Nephron (organoid): ENCODE results near the gene FRMD6.
A peak's percentile ranks its signal among the peaks of the same experiment; 100 is the strongest.

ENCODE experiments used
- H3K27ac Mint-ChIP-seq, 3 experiments: 2 replicates each; pipeline ENCODE4 v1.8.0; 2020; ENCODE audit warnings: mixed read lengths in 3 of 3, mild to moderate bottlenecking in 2 of 3, moderate library complexity in 1 of 3
- H3K27me3 Mint-ChIP-seq: 2 replicates; pipeline ENCODE4 v1.8.0; 2021; ENCODE audit warnings: low read depth, mild to moderate bottlenecking, moderate library complexity, mixed read lengths
- H3K36me3 Mint-ChIP-seq: 2 replicates; pipeline ENCODE4 v1.8.0; 2020; ENCODE audit warnings: low read depth, mixed read lengths
- H3K4me1 Mint-ChIP-seq: 2 replicates; pipeline ENCODE4 v1.8.0; 2020; ENCODE audit warnings: mixed read lengths
- H3K4me3 Mint-ChIP-seq, 3 experiments: 2 replicates each; pipeline ENCODE4 v1.8.0; 2020; ENCODE audit warnings: mild to moderate bottlenecking in 3 of 3, mixed read lengths in 3 of 3, moderate library complexity in 2 of 3
- H3K9me3 Mint-ChIP-seq: 2 replicates; pipeline ENCODE4 v1.8.0; 2020; ENCODE audit warnings: mixed read lengths
- TF ChIP-seq, protein P1 (sequence below), 3 experiments: fragments of 200-600 bp; sonication (generic); IDR thresholded peaks; one replicate each; pipeline ENCODE4 v1.5.0; 2021; ENCODE audit warnings: antibody characterized with exemption in 3 of 3; ENCODE audit not compliant: unreplicated experiment in 3 of 3

FRMD6 gene

DNA sequence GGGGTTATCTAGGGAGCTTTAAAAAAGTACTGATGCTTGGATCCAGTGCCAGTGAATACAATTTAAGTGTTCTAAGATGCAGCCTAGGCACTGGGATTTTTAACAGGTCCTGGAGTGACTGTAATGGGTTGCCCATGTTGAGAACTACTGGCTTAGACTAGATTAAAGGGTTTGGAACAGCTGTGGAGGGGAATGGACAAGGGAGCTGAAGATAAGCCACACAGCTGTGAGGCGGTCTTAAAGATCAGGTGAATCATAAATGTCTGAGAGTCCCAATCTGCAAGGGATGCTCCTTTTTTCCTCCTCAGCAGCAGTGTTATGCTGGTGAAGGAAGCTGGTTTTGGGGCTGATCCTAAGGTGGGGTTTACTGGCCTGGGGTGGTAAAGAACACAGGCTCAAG is 35.5 kb upstream of the FRMD6 start:
- H3K4me3 Mint-ChIP-seq: no peak overlapping the region
- TF ChIP-seq, protein P1, sequence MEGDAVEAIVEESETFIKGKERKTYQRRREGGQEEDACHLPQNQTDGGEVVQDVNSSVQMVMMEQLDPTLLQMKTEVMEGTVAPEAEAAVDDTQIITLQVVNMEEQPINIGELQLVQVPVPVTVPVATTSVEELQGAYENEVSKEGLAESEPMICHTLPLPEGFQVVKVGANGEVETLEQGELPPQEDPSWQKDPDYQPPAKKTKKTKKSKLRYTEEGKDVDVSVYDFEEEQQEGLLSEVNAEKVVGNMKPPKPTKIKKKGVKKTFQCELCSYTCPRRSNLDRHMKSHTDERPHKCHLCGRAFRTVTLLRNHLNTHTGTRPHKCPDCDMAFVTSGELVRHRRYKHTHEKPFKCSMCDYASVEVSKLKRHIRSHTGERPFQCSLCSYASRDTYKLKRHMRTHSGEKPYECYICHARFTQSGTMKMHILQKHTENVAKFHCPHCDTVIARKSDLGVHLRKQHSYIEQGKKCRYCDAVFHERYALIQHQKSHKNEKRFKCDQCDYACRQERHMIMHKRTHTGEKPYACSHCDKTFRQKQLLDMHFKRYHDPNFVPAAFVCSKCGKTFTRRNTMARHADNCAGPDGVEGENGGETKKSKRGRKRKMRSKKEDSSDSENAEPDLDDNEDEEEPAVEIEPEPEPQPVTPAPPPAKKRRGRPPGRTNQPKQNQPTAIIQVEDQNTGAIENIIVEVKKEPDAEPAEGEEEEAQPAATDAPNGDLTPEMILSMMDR (IDR thresholded peaks at IDR 0.05; ENCODE audit: unreplicated experiment in 3 of 3): no peak
- peak overlapping the region in 1 of 3 experiments; percentile 43 for H3K27ac Mint-ChIP-seq
- no peaks in the 10 kb centered on the region for H3K27me3 Mint-ChIP-seq
- no peaks in the 10 kb centered on the region for H3K9me3 Mint-ChIP-seq
- H3K36me3 Mint-ChIP-seq: no peaks in the 10 kb centered on the region
- peaks cover 48% of the 10 kb centered on the region for H3K4me1 Mint-ChIP-seq

DNA sequence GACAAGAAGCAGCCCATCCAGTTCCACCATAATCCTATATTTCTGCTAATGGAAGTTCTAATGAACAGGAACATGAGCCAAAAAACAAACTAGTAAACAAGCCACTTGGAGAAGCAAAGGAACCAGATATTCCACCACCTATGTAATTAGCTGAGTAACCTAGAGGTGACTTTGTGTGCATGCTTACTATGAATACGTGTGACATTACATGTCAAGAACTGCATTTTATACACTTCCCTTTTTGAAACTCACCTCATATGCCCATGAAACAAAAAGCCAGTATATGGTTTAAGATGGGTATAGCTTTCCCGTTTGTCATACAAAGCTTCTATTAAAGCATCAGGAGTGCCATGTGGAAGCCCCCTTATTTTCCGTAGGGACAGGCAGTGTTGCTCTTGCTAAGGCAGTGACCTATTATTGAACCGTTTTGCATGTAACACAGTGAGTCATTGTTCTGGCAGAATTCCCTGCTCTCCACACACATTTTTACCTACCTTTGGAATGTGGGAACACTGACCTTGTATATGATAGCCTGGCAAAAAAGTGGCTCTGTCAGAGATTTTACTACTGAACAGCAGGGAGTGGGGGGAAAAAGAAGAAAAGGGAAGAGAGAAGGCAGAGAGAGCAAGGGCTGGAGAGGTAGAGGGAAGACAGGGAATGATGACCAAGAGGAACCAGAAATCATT is 34.8 kb upstream of the FRMD6 start:
- TF ChIP-seq, protein P1 (IDR thresholded peaks at IDR 0.05; ENCODE audit: unreplicated experiment in 3 of 3): no peak
- Mint-ChIP-seq H3K4me1 (peaks cover 48% of the 10 kb centered on the region), H3K27ac (peak overlapping the region in 2 of 3 experiments; percentile 30 to 66), H3K4me3 (no peak overlapping the region), H3K36me3 (no peaks in the 10 kb centered on the region), H3K27me3 (no peaks in the 10 kb centered on the region), H3K9me3 (no peaks in the 10 kb centered on the region)

DNA sequence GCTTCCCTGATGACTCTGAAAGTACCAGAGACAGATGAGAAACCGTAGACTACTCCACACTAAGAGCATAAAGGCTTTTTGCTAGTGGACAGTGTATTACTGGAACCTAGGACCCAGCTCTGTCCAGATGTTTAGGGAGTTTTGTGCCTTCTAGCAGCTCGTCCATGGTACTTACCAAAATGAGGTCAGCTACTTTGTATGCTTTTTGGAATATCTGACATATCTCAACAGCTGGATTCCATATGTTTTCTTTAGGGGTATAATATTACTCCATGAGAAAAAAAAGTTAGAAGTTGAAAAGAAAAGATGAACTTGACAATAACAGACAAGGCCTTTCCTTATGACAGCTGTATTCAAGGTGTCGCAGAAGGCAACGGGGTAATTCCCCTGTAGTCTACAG is 32.1 kb upstream of the FRMD6 start:
- TF ChIP-seq, protein P1 (IDR thresholded peaks at IDR 0.05; ENCODE audit: unreplicated experiment in 3 of 3): no peak
- peaks cover 4% of the 10 kb centered on the region for H3K9me3 Mint-ChIP-seq
- H3K27me3 Mint-ChIP-seq: no peaks in the 10 kb centered on the region
- peak overlapping the region; percentile 53 to 67 (median 58) for H3K27ac Mint-ChIP-seq
- no peaks in the 10 kb centered on the region for H3K36me3 Mint-ChIP-seq
- H3K4me1 Mint-ChIP-seq: peaks cover 44% of the 10 kb centered on the region
- H3K4me3 Mint-ChIP-seq: no peak overlapping the region

DNA sequence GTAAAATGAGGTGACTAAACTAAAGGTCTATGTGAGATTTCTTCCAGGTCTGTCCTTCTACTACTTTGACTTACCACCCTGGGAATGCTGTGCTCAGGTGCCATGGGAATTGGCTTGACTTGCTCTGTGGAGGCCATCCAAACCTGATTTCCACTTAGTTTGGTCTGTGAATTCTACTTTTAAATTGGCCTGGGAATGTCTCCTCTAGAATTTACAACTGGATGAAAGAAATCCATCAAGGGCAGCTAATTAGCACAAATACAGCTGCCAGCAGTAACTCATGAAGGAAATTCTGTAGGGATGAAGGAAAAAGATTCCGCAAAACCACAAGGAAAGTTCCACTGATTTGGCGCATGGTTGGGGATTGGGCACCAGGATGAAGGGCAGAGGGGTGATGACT is 31.7 kb upstream of the FRMD6 start:
- Mint-ChIP-seq H3K4me3 (no peak overlapping the region), H3K27ac (peak overlapping the region in 2 of 3 experiments; percentile 53 to 67), H3K36me3 (no peaks in the 10 kb centered on the region), H3K4me1 (peaks cover 39% of the 10 kb centered on the region), H3K27me3 (no peaks in the 10 kb centered on the region), H3K9me3 (peaks cover 4% of the 10 kb centered on the region)
- TF ChIP-seq, protein P1 (IDR thresholded peaks at IDR 0.05; ENCODE audit: unreplicated experiment in 3 of 3): no peak

DNA sequence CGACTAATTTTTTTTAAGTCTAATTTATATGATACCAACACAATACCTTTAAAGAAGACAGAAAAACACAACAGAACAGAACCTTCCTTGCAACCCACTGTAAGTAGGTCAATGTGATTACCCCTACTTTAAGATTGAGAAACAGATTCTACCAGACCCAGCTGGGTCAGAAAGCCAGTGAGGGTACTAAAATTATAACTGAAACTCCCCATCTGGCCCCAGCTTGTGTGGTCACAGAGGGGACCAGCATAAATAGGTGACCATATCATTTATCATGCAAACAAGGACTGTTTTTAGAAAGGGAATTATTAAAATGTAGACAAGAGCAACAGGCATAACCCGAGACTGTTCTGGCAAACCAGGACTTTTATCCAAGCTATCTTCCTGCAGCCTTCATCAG is 30.1 kb upstream of the FRMD6 start:
- Mint-ChIP-seq H3K27ac (no peak overlapping the region), H3K9me3 (peaks cover 4% of the 10 kb centered on the region), H3K4me3 (no peak overlapping the region), H3K36me3 (no peaks in the 10 kb centered on the region), H3K4me1 (peaks cover 25% of the 10 kb centered on the region), H3K27me3 (no peaks in the 10 kb centered on the region)
- TF ChIP-seq, protein P1 (IDR thresholded peaks at IDR 0.05; ENCODE audit: unreplicated experiment in 3 of 3): no peak

DNA sequence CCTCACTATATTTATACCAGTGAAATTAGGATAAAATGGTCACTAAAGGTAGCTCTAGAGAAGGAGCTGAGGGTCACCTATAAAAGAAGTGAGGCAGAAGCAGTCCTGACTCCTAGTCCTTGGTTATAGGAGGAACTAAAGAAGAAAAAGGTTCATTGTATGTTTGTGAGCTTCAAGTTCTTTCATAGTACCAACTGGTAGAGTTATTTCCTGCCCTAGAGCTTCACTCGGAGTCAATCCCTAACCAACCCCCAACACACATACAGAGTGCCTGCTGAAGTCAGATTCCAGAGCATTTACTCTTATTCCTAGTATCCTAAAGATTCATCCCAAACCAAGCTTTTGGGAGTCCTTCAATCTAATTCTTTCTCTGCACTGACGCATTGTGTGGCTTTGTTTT is 29.3 kb upstream of the FRMD6 start:
- Mint-ChIP-seq H3K27ac (no peak overlapping the region), H3K4me3 (no peak overlapping the region), H3K4me1 (peaks cover 19% of the 10 kb centered on the region), H3K27me3 (no peaks in the 10 kb centered on the region), H3K9me3 (peaks cover 4% of the 10 kb centered on the region), H3K36me3 (no peaks in the 10 kb centered on the region)
- TF ChIP-seq, protein P1 (IDR thresholded peaks at IDR 0.05; ENCODE audit: unreplicated experiment in 3 of 3): no peak
